MCF 10A (cell line): ENCODE data around the gene CNNM2. TPM values are rescaled to one million over a fixed set of nuclear protein-coding genes. Genes with fewer than 3 reads are reported as not detected.
"Not testable (repeated sequence)": the region's sequence is repeated elsewhere in the genome, so short reads cannot be mapped to it uniquely, and the experiment has no call there.

ENCODE experiments used
- BruUV-seq: library from RNA; stranded (reverse); fragments of 400-500 nt; replicated peaks from 2 replicates; lab custom pipeline; 2021; lab: Mats Ljungman, UMichigan
- CTCF ChIA-PET: fragments of 300-600 bp; sonication (Branson Sonifier 250); formaldehyde crosslinking; extraction: SDS; loops from one replicate; lab custom pipeline; 2021; ENCODE audit warnings: antibody characterized with exemption, inconsistent platforms; lab: Yijun Ruan, JAX
- POLR2A ChIA-PET: fragments of 300-600, 350-650 bp; sonication (Branson Sonifier 250); formaldehyde crosslinking; extraction: SDS; loops from one replicate; lab custom pipeline; 2020; ENCODE audit warnings: antibody characterized with exemption, inconsistent platforms; lab: Yijun Ruan, JAX
- DNase-seq: peaks from one replicate; pipeline ENCODE4 v3.0.0-alpha.2; 2018; ENCODE audit not compliant: unreplicated experiment
- H3K27ac Mint-ChIP-seq: one replicate; pipeline ENCODE4 v1.8.0; 2022; ENCODE audit warnings: mild to moderate bottlenecking, low read depth, mixed read lengths; ENCODE audit not compliant: unreplicated experiment
- H3K27me3 Mint-ChIP-seq: one replicate; pipeline ENCODE4 v1.8.0; 2022; ENCODE audit warnings: mixed read lengths; ENCODE audit not compliant: insufficient read depth, unreplicated experiment
- H3K36me3 Mint-ChIP-seq: one replicate; pipeline ENCODE4 v1.8.0; 2022; ENCODE audit warnings: mild to moderate bottlenecking, moderate library complexity, mixed read lengths; ENCODE audit not compliant: insufficient read depth, unreplicated experiment
- H3K4me1 Mint-ChIP-seq: one replicate; pipeline ENCODE4 v1.8.0; 2022; ENCODE audit warnings: mixed read lengths; ENCODE audit not compliant: insufficient read depth, unreplicated experiment
- H3K4me3 Mint-ChIP-seq: one replicate; pipeline ENCODE4 v1.8.0; 2022; ENCODE audit warnings: mild to moderate bottlenecking, moderate library complexity, mixed read lengths; ENCODE audit not compliant: unreplicated experiment
- H3K9me3 Mint-ChIP-seq: one replicate; pipeline ENCODE4 v1.8.0; 2022; ENCODE audit warnings: mixed read lengths; ENCODE audit not compliant: unreplicated experiment
- CTCF ChIP-seq: fragments of 200-600 bp; IDR thresholded peaks from one replicate; pipeline ENCODE4 v1.8.0; 2022; ENCODE audit warnings: antibody characterized with exemption, mild to moderate bottlenecking; ENCODE audit not compliant: unreplicated experiment
- intact Hi-C: fragments of 100-400 bp; cut with micrococcal nuclease; formaldehyde crosslinking; loops from 2 replicates; pipeline ENCODE4 v1.14.1; 2022
- total RNA-seq: library from RNA; stranded (reverse); gene quantifications from 2 replicates; pipeline ENCODE4 v1.2.3, GENCODE V29; 2022

CNNM2 gene
- total RNA-seq, 1 experiment from 2014 or later: 5.6 TPM

- H3K4me3 Mint-ChIP-seq: peak overlapping the region; percentile 89
- no peaks in the 10 kb centered on the region for H3K36me3 Mint-ChIP-seq
- peaks cover 31% of the 10 kb centered on the region for H3K4me1 Mint-ChIP-seq
- no peaks in the 10 kb centered on the region for H3K9me3 Mint-ChIP-seq
- H3K27ac Mint-ChIP-seq: no peak overlapping the region
- TSS peak; percentile 28 for BruUV-seq
- ChIA-PET CTCF (interaction anchor here (0.6 to 3.5 kb wide), 3 partner anchors 49 to 150 kb away, joined by 3 to 38 read pairs (median 5); no protein-coding TSS in a partner anchor), POLR2A (interaction anchor here (0.8 to 1.0 kb wide), 2 partner anchors 66 to 362 kb away, joined by 4 read pairs; no protein-coding TSS in a partner anchor)
- no peaks in the 10 kb centered on the region for H3K27me3 Mint-ChIP-seq
- intact Hi-C loops: loop anchor here (5.0 kb wide), 1 partner anchor 567 kb away; no protein-coding TSS in a partner anchor
- no peak for TF ChIP-seq CTCF
- no peak for DNase-seq
Measured at GRCh38 chr10:102919992-102920739, 2.1 kb downstream of the CNNM2 start.

- TF ChIP-seq CTCF: no peak
- CTCF ChIA-PET: interaction anchor here (0.7 kb wide), 1 partner anchor 410 kb away, joined by 3 read pairs; no protein-coding TSS in a partner anchor
- no TSS peak for BruUV-seq
Measured at GRCh38 chr10:102923601-102924000, 5.5 kb downstream of the CNNM2 start.

GRCh38 chr10:102926842-102927241, 8.7 kb downstream of the CNNM2 start:
- Mint-ChIP-seq H3K4me3 (no peak overlapping the region), H3K4me1 (peaks cover 9% of the 10 kb centered on the region), H3K27ac (no peak overlapping the region), H3K36me3 (no peaks in the 10 kb centered on the region), H3K27me3 (no peaks in the 10 kb centered on the region), H3K9me3 (no peaks in the 10 kb centered on the region)
- CTCF ChIA-PET: no interaction called here
- DNase-seq: no peak
- intact Hi-C loops: no loop called here
- POLR2A ChIA-PET: interaction anchor here (0.5 to 0.6 kb wide), 2 partner anchors 13 to 258 kb away, joined by 3 read pairs; no protein-coding TSS in a partner anchor
- TF ChIP-seq CTCF: no peak
- BruUV-seq: no TSS peak

More at GRCh38 chr10:102923601-102924000, 5.5 kb downstream of the CNNM2 start:
- Mint-ChIP-seq H3K27me3 (no peaks in the 10 kb centered on the region), H3K9me3 (no peaks in the 10 kb centered on the region), H3K27ac (no peak overlapping the region), H3K4me3 (no peak overlapping the region), H3K4me1 (peaks cover 31% of the 10 kb centered on the region), H3K36me3 (no peaks in the 10 kb centered on the region)
- intact Hi-C loops: no loop called here
- DNase-seq: no peak
- POLR2A ChIA-PET: interaction anchor here (0.7 kb wide), 2 partner anchors 78 to 184 kb away, joined by 3 read pairs; no protein-coding TSS in a partner anchor

GRCh38 chr10:102927311-102928010, 9.4 kb downstream of the CNNM2 start:
- Mint-ChIP-seq H3K27ac (no peak overlapping the region), H3K27me3 (no peaks in the 10 kb centered on the region), H3K4me3 (no peak overlapping the region), H3K9me3 (no peaks in the 10 kb centered on the region), H3K36me3 (no peaks in the 10 kb centered on the region), H3K4me1 (peaks cover 9% of the 10 kb centered on the region)
- ChIA-PET CTCF (interaction anchor here (0.6 to 0.7 kb wide), 2 partner anchors 9 to 1999 kb away, joined by 3 read pairs; partner anchors contain the start of gene CNNM2), POLR2A (interaction anchor here (0.5 to 0.6 kb wide), 2 partner anchors 14 to 152 kb away, joined by 3 read pairs; no protein-coding TSS in a partner anchor)
- no peak for TF ChIP-seq CTCF
- DNase-seq: no peak
- BruUV-seq: no TSS peak
- intact Hi-C loops: no loop called here

- DNase-seq, CTCF ChIA-PET, H3K4me3 Mint-ChIP-seq, H3K4me1 Mint-ChIP-seq, H3K27ac Mint-ChIP-seq, H3K9me3 Mint-ChIP-seq, H3K36me3 Mint-ChIP-seq, BruUV-seq, intact Hi-C loops, POLR2A ChIA-PET, H3K27me3 Mint-ChIP-seq: not testable (repeated sequence)
Measured at GRCh38 chr10:102928442-102928841, 10.3 kb downstream of the CNNM2 start.
